HL-60/S4 treated with phorbol 12-myristate 13-acetate at 8.2 ng/mL for 4 days and 3 days (cell line): ENCODE measurements around the gene LRRN4.

Source experiments
- in situ Hi-C: fragments of 300-500 bp; cut with MboI; formaldehyde crosslinking; loops from 2 replicates; pipeline ENCODE4 v1.15.0; 2022; ENCODE audit warnings: low sequenced_read_pairs

LRRN4 gene

GRCh38 chr20:6053776-6054688 is at the start of gene LRRN4:
LRRN4 (minus strand) TSS chr20:6054060; CDS start chr20:6052799, 1,261 bp downstream.
- in situ Hi-C loops: no loop called here

- in situ Hi-C loops: no loop called here
Measured at GRCh38 chr20:6103301-6103700, 49.4 kb upstream of the LRRN4 start.

GRCh38 chr20:6101346-6101745 is 47.5 kb upstream of the LRRN4 start:
- in situ Hi-C loops: no loop called here

- in situ Hi-C loops: no loop called here
Measured at GRCh38 chr20:6100246-6100645, 46.4 kb upstream of the LRRN4 start.

GRCh38 chr20:6099819-6100218 is 46.0 kb upstream of the LRRN4 start:
- in situ Hi-C loops: no loop called here

- in situ Hi-C loops: no loop called here
Measured at GRCh38 chr20:6095409-6095808, 41.5 kb upstream of the LRRN4 start.

GRCh38 chr20:6094565-6094964 is 40.7 kb upstream of the LRRN4 start:
- in situ Hi-C loops: no loop called here

GRCh38 chr20:6094063-6094462 is 40.2 kb upstream of the LRRN4 start:
- in situ Hi-C loops: no loop called here

GRCh38 chr20:6091661-6092060 is 37.8 kb upstream of the LRRN4 start:
- in situ Hi-C loops: no loop called here

- in situ Hi-C loops: loop anchor here (10.0 kb wide), 1 partner anchor 562 kb away; no protein-coding TSS in a partner anchor
Measured at GRCh38 chr20:6086868-6087267, 33.0 kb upstream of the LRRN4 start.

- in situ Hi-C loops: loop anchor here (10.0 kb wide), 1 partner anchor 559 kb away; no protein-coding TSS in a partner anchor
Measured at GRCh38 chr20:6083926-6084325, 30.1 kb upstream of the LRRN4 start.

- in situ Hi-C loops: loop anchor here (10.0 kb wide), 1 partner anchor 556 kb away; no protein-coding TSS in a partner anchor
Measured at GRCh38 chr20:6081236-6081635, 27.4 kb upstream of the LRRN4 start.

GRCh38 chr20:6079016-6079415 is 25.2 kb upstream of the LRRN4 start:
- in situ Hi-C loops: no loop called here

GRCh38 chr20:6075428-6076219 is 21.8 kb upstream of the LRRN4 start:
- in situ Hi-C loops: no loop called here

- in situ Hi-C loops: no loop called here
Measured at GRCh38 chr20:6074784-6075183, 20.9 kb upstream of the LRRN4 start.

- in situ Hi-C loops: no loop called here
Measured at GRCh38 chr20:6074145-6074561, 20.3 kb upstream of the LRRN4 start.

GRCh38 chr20:6070829-6071695 is 17.2 kb upstream of the LRRN4 start:
- in situ Hi-C loops: no loop called here

GRCh38 chr20:6069669-6070068 is 15.8 kb upstream of the LRRN4 start:
- in situ Hi-C loops: no loop called here

GRCh38 chr20:6067763-6068318 is 14.0 kb upstream of the LRRN4 start:
- in situ Hi-C loops: no loop called here

- in situ Hi-C loops: no loop called here
Measured at GRCh38 chr20:6066582-6066981, 12.7 kb upstream of the LRRN4 start.
